ENCODE measurements around the gene MAP4K3.
"Not testable (repeated sequence)": the region's sequence is repeated elsewhere in the genome, so short reads cannot be mapped to it uniquely, and the experiment has no call there.

MAP4K3 gene

GRCh38 chr2:39362595-39362994 lies 74.5 kb downstream of the MAP4K3 start:
- DNase-seq, result no peak

- DNase-seq, result no peak
Measured at GRCh38 chr2:39361511-39361910, 75.6 kb downstream of the MAP4K3 start.

- DNase-seq, result not testable (repeated sequence)
Measured at GRCh38 chr2:39360342-39360741, 76.7 kb downstream of the MAP4K3 start.

- DNase-seq, result no peak
Measured at GRCh38 chr2:39359453-39360038, 77.5 kb downstream of the MAP4K3 start.

GRCh38 chr2:39356922-39357639 lies 80.0 kb downstream of the MAP4K3 start:
- DNase-seq, result no peak

- no peak for DNase-seq
Measured at GRCh38 chr2:39350658-39351057, 86.4 kb downstream of the MAP4K3 start.

GRCh38 chr2:39338502-39338901 lies 98.6 kb downstream of the MAP4K3 start:
- DNase-seq, result no peak

- no peak for DNase-seq
Measured at GRCh38 chr2:39335930-39336329, 101.2 kb downstream of the MAP4K3 start.

- DNase-seq, result no peak
Measured at GRCh38 chr2:39334978-39335377, 102.1 kb downstream of the MAP4K3 start.

GRCh38 chr2:39334529-39334928 lies 102.6 kb downstream of the MAP4K3 start:
- DNase-seq, result no peak

GRCh38 chr2:39326644-39327043 lies 110.4 kb downstream of the MAP4K3 start:
- no peak for DNase-seq

- DNase-seq, result no peak
Measured at GRCh38 chr2:39325966-39326365, 111.1 kb downstream of the MAP4K3 start.

- not testable (repeated sequence) for DNase-seq
Measured at GRCh38 chr2:39321056-39322035, 115.7 kb downstream of the MAP4K3 start.

- no peak for DNase-seq
Measured at GRCh38 chr2:39320162-39320561, 116.9 kb downstream of the MAP4K3 start.

GRCh38 chr2:39313575-39313974 lies 123.5 kb downstream of the MAP4K3 start:
- no peak for DNase-seq

GRCh38 chr2:39311469-39311868 lies 125.6 kb downstream of the MAP4K3 start:
- DNase-seq, result no peak

- DNase-seq, result no peak
Measured at GRCh38 chr2:39308778-39309177, 128.3 kb downstream of the MAP4K3 start.

GRCh38 chr2:39306626-39307025 lies 130.5 kb downstream of the MAP4K3 start:
- DNase-seq, result no peak

- no peak for DNase-seq
Measured at GRCh38 chr2:39304729-39305128, 132.4 kb downstream of the MAP4K3 start.

- DNase-seq, result no peak
Measured at GRCh38 chr2:39304200-39304599, 132.9 kb downstream of the MAP4K3 start.

GRCh38 chr2:39301352-39301751 lies 135.7 kb downstream of the MAP4K3 start:
- DNase-seq, result no peak

- DNase-seq, result no peak
Measured at GRCh38 chr2:39300044-39300978, 136.8 kb downstream of the MAP4K3 start.

Data from NCI-H2227 treated with DMSO at 0.1 percent for 48 hours (cell line).